HCT116 (cell line): ENCODE measurements around the gene SPDL1. TPM values are rescaled to one million over a fixed set of nuclear protein-coding genes. Genes with fewer than 3 reads are reported as not detected.

Experiments used
- ATAC-seq: fragments of 200-7000 bp; cut with Tn5 transposase; 2 replicates; pipeline ENCODE4 v1.9.1; 2020; ENCODE audit warnings: mild to moderate bottlenecking, moderate library complexity
- BruUV-seq: library from RNA; stranded (reverse); fragments of 400-500 nt; replicated peaks from 2 replicates; lab custom pipeline; 2021; lab: Mats Ljungman, UMichigan
- CTCF ChIA-PET: fragments of 300-600 bp; sonication (Branson Sonifier 250); formaldehyde crosslinking; loops from one replicate; lab custom pipeline; 2021; ENCODE audit warnings: antibody characterized with exemption; lab: Charles Lee
- POLR2A ChIA-PET: fragments of 300-600, 350-600 bp; sonication (Branson Sonifier 250); formaldehyde crosslinking; loops from one replicate; lab custom pipeline; 2021; ENCODE audit warnings: antibody characterized with exemption; lab: Charles Lee
- RAD21 ChIA-PET, 2 experiments: fragments of 300-600 bp; sonication (Branson Sonifier 250); formaldehyde crosslinking; loops; one replicate each; lab custom pipeline; 2023; ENCODE audit warnings: low total read pairs in 2 of 2; ENCODE audit not compliant: uncharacterized antibody in 2 of 2, unreplicated experiment in 2 of 2, low non-redundant PET in 1 of 2; lab: Charles Lee
- DNase-seq: peaks from one replicate; pipeline ENCODE4 v3.0.0-alpha.2; 2010; ENCODE audit warnings: low read depth, low spot score
- H2AFZ ChIP-seq: fragments of 200-600 bp; shearing (Covaris generic), sonication (generic); 2 replicates; pipeline ENCODE4 v1.6.1; 2017; ENCODE audit warnings: low read depth, mixed run types, mixed read lengths, antibody characterized with exemption, low read length; ENCODE audit not compliant: poor library complexity, severe bottlenecking
- H3K27ac ChIP-seq: 2 replicates; pipeline ENCODE4 v1.5.1; 2012; ENCODE audit warnings: low read depth, low read length
- H3K27me3 ChIP-seq: fragments of 200-600 bp; sonication (generic); 2 replicates; pipeline ENCODE4 v1.6.1; 2016; ENCODE audit warnings: mixed run types, low read length, mixed read lengths; ENCODE audit not compliant: insufficient read depth
- H3K36me3 ChIP-seq, 2 experiments: fragments of 200-500 bp in 1 of 2; fragments of 200-600 bp in 1 of 2; sonication (Bioruptor generic) in 1 of 2; sonication (generic) in 1 of 2; 2 replicates each; pipeline versions ENCODE4 v1.5.1 to v1.6.1; 2014 to 2016; ENCODE audit warnings: low read length in 2 of 2, inconsistent platforms in 1 of 2, mixed read lengths in 1 of 2, mixed run types in 1 of 2; ENCODE audit not compliant: insufficient read depth in 2 of 2, control insufficient read depth in 1 of 2
- H3K4me1 ChIP-seq, 2 experiments: fragments of 200-600 bp in 1 of 2; sonication (generic) in 1 of 2; 2 replicates each; pipeline versions ENCODE4 v1.5.1 to v1.6.1; 2012 to 2017; ENCODE audit warnings: low read length in 2 of 2, inconsistent platforms in 1 of 2, mild to moderate bottlenecking in 1 of 2, mixed read lengths in 1 of 2, mixed run types in 1 of 2, moderate library complexity in 1 of 2; ENCODE audit not compliant: insufficient read depth in 2 of 2, control insufficient read depth in 1 of 2
- H3K4me2 ChIP-seq: fragments of 200-600 bp; sonication (generic); 2 replicates; pipeline ENCODE4 v1.6.1; 2017; ENCODE audit warnings: mixed run types, low read length, mixed read lengths
- H3K4me3 ChIP-seq, 2 experiments: fragments of 200-600 bp in 1 of 2; sonication (generic) in 1 of 2; replicated peaks in 1 of 2; 2 replicates each; pipeline ENCODE4 v1.5.1; 2011 to 2016; ENCODE audit warnings: low read length in 2 of 2, control low read depth in 1 of 2, low read depth in 1 of 2, mild to moderate bottlenecking in 1 of 2, mixed read lengths in 1 of 2, mixed run types in 1 of 2
- H3K79me2 ChIP-seq: fragments of 200-600 bp; sonication (generic); 2 replicates; pipeline ENCODE4 v1.6.1; 2017; ENCODE audit warnings: mild to moderate bottlenecking, mixed run types, low read length, moderate library complexity, mixed read lengths; ENCODE audit not compliant: insufficient read depth
- H3K9ac ChIP-seq: fragments of 200-600 bp; sonication (generic); 2 replicates; pipeline ENCODE4 v1.6.1; 2016; ENCODE audit warnings: low read length, mixed read lengths
- H3K9me2 ChIP-seq: fragments of 200-600 bp; sonication (generic), shearing (Covaris generic); 2 replicates; pipeline ENCODE4 v1.6.1; 2017; ENCODE audit warnings: mixed run types, mild to moderate bottlenecking, moderate library complexity; ENCODE audit not compliant: insufficient read depth
- H3K9me3 ChIP-seq, 2 experiments: fragments of 200-500 bp in 1 of 2; fragments of 200-600 bp in 1 of 2; sonication (Bioruptor generic) in 1 of 2; sonication (generic) in 1 of 2; 2 replicates each; pipeline ENCODE4 v1.6.1; 2014 to 2017; ENCODE audit warnings: low read length in 2 of 2, mixed read lengths in 2 of 2, inconsistent platforms in 1 of 2, low read depth in 1 of 2, mild to moderate bottlenecking in 1 of 2, mixed run types in 1 of 2, moderate library complexity in 1 of 2; ENCODE audit not compliant: control insufficient read depth in 1 of 2, insufficient read depth in 1 of 2
- H4K20me1 ChIP-seq: fragments of 200-600 bp; sonication (generic), shearing (Covaris generic); 2 replicates; pipeline ENCODE4 v1.6.1; 2017; ENCODE audit warnings: mixed run types, mild to moderate bottlenecking, moderate library complexity; ENCODE audit not compliant: insufficient read depth
- CBX3 ChIP-seq: IDR thresholded peaks from 2 replicates; pipeline ENCODE4 v1.6.1; 2012; ENCODE audit warnings: low read depth
- EGR1 ChIP-seq: IDR thresholded peaks from 2 replicates; pipeline ENCODE4 v1.6.1; 2012; ENCODE audit warnings: low read depth
- EZH2 ChIP-seq: fragments of 200-600 bp; sonication (generic); IDR thresholded peaks from 2 replicates; pipeline ENCODE4 v1.6.1; 2017; ENCODE audit warnings: antibody characterized with exemption, mixed run types
- EZH2phosphoT487 ChIP-seq: fragments of 200-600 bp; IDR thresholded peaks from 2 replicates; pipeline ENCODE4 v1.6.1; 2018; ENCODE audit warnings: antibody characterized with exemption, borderline replicate concordance
- JUND ChIP-seq: IDR thresholded peaks from 2 replicates; pipeline ENCODE4 v1.6.1; 2012
- MAX ChIP-seq: IDR thresholded peaks from 2 replicates; pipeline ENCODE4 v1.6.1; 2012
- RAD21 ChIP-seq: IDR thresholded peaks from 2 replicates; pipeline ENCODE4 v1.6.1; 2012; ENCODE audit warnings: low read depth, mild to moderate bottlenecking
- SP1 ChIP-seq: IDR thresholded peaks from 2 replicates; pipeline ENCODE4 v1.6.1; 2012; ENCODE audit warnings: low read depth
- SRF ChIP-seq: IDR thresholded peaks from 2 replicates; pipeline ENCODE4 v1.6.1; 2012; ENCODE audit warnings: low read depth
- TCF7L2 ChIP-seq: IDR thresholded peaks from 2 replicates; pipeline ENCODE4 v1.7.0; 2011; ENCODE audit warnings: borderline replicate concordance, inconsistent platforms; ENCODE audit not compliant: insufficient read depth, insufficient read length; ENCODE audit errors: extremely low read depth
- YY1 ChIP-seq: IDR thresholded peaks from 2 replicates; pipeline ENCODE4 v1.6.1; 2011; ENCODE audit warnings: low read length, low read depth, moderate library complexity, mild to moderate bottlenecking; ENCODE audit not compliant: insufficient replicate concordance; ENCODE audit errors: extremely low read depth
- ZFX ChIP-seq: fragments of 450-650 bp; IDR thresholded peaks from 2 replicates; pipeline ENCODE4 v1.6.1; 2017
- ZNF274 ChIP-seq: fragments of 200-500 bp; sonication (Bioruptor generic); IDR thresholded peaks from 2 replicates; pipeline ENCODE4 v1.6.1; 2014; ENCODE audit warnings: mild to moderate bottlenecking, low read depth, low read length, inconsistent platforms
- intact Hi-C: fragments of 100-400 bp; cut with micrococcal nuclease; formaldehyde crosslinking; loops from 2 replicates; pipeline ENCODE4 v1.10.0; 2022
- total RNA-seq: library from RNA; stranded (reverse); gene quantifications from one replicate; pipeline ENCODE4 v1.2.1, GENCODE V29; 2021; ENCODE audit not compliant: unreplicated experiment
- TF ChIP-seq, protein P1 (sequence below): IDR thresholded peaks from 2 replicates; pipeline ENCODE4 v1.6.1; 2012
- TF ChIP-seq, protein P2 (sequence below): IDR thresholded peaks from 2 replicates; pipeline ENCODE4 v1.6.1; 2012; ENCODE audit warnings: low read depth
- TF ChIP-seq, protein P3 (sequence below): IDR thresholded peaks from 2 replicates; pipeline ENCODE4 v1.6.1; 2011; ENCODE audit warnings: mild to moderate bottlenecking, low read length, moderate library complexity; ENCODE audit not compliant: insufficient replicate concordance; ENCODE audit errors: extremely low read depth

SPDL1 gene
- total RNA-seq, 1 experiment from 2014 or later = 28.5 TPM

DNA sequence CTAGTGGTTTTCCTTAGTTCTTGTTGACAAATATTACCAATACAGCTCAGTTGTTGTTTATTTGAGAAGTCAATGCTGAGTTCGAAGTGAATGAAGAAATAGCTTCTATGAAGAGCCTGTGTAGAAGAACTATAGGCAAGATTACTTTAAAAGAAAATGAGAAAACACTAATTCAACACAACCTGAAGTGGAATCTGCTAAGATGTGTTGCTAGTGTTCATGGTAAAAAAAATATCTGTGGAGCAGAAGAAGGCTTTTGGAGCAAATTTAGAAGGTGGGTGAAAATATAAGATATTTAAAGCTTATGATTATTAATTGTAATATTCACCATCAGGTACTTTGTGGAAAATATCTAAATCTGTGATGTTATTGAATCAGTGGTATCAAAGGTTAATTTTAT lies 51.0 kb downstream of the SPDL1 start:
- no peak for ATAC-seq
- H3K27me3 ChIP-seq = no peaks in the 10 kb centered on the region; the same call in 1 of the 2 replicates
- H3K27ac ChIP-seq = no peak overlapping the region
- no peak for DNase-seq
- H3K9me3 ChIP-seq = no peaks in the 10 kb centered on the region
- intact Hi-C loops = no loop called here
- TF ChIP-seq JUND (no peak), CBX3 (no peak), EZH2phosphoT487 (no peak), TCF7L2 (no peak), SRF (no peak)
- TF ChIP-seq, protein P1, sequence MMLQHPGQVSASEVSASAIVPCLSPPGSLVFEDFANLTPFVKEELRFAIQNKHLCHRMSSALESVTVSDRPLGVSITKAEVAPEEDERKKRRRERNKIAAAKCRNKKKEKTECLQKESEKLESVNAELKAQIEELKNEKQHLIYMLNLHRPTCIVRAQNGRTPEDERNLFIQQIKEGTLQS = no peak
- TF ChIP-seq, protein P2, sequence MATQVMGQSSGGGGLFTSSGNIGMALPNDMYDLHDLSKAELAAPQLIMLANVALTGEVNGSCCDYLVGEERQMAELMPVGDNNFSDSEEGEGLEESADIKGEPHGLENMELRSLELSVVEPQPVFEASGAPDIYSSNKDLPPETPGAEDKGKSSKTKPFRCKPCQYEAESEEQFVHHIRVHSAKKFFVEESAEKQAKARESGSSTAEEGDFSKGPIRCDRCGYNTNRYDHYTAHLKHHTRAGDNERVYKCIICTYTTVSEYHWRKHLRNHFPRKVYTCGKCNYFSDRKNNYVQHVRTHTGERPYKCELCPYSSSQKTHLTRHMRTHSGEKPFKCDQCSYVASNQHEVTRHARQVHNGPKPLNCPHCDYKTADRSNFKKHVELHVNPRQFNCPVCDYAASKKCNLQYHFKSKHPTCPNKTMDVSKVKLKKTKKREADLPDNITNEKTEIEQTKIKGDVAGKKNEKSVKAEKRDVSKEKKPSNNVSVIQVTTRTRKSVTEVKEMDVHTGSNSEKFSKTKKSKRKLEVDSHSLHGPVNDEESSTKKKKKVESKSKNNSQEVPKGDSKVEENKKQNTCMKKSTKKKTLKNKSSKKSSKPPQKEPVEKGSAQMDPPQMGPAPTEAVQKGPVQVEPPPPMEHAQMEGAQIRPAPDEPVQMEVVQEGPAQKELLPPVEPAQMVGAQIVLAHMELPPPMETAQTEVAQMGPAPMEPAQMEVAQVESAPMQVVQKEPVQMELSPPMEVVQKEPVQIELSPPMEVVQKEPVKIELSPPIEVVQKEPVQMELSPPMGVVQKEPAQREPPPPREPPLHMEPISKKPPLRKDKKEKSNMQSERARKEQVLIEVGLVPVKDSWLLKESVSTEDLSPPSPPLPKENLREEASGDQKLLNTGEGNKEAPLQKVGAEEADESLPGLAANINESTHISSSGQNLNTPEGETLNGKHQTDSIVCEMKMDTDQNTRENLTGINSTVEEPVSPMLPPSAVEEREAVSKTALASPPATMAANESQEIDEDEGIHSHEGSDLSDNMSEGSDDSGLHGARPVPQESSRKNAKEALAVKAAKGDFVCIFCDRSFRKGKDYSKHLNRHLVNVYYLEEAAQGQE = no peak
- H3K9me2 ChIP-seq = no peaks in the 10 kb centered on the region
- ChIA-PET RAD21 (no interaction called here), POLR2A (no interaction called here), CTCF (no interaction called here)
- no TSS peak for BruUV-seq
- H2AFZ ChIP-seq = no peak overlapping the region
- H3K36me3 ChIP-seq = no peaks in the 10 kb centered on the region
- no peak overlapping the region for H3K4me3 ChIP-seq
- H4K20me1 ChIP-seq = no peaks in the 10 kb centered on the region
- no peak overlapping the region for H3K4me2 ChIP-seq
- no peak overlapping the region for H3K9ac ChIP-seq
- H3K4me1 ChIP-seq = no peaks in the 10 kb centered on the region
- H3K79me2 ChIP-seq = no peaks in the 10 kb centered on the region

DNA sequence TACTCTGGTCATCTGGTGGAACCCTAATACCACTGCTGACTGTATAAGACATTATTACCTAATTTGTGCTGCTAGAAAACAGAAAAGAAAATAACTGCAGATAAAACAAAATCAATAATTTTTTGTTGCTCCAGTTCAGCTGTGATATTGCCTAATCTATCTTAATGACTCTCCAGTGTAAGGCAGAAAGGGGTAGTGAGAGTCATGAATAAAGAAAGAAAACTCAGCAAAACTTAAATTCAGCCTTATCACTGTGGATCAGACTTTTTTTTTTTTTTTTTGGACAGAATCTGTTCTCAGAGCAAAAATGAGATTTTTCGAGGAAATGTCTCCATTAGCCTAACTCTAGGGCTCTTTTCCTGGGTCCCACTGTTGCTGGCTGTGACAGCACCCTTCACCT lies 52.4 kb downstream of the SPDL1 start:
- POLR2A ChIA-PET = no interaction called here
- H3K4me3 ChIP-seq = no peak overlapping the region
- DNase-seq (no peak), ATAC-seq (no peak)
- intact Hi-C loops = no loop called here
- H3K79me2 ChIP-seq = no peaks in the 10 kb centered on the region
- no peak overlapping the region for H3K9ac ChIP-seq
- RAD21 ChIA-PET = no interaction called here
- no peaks in the 10 kb centered on the region; the same call in 1 of the 2 replicates for H3K27me3 ChIP-seq
- H3K9me2 ChIP-seq = no peaks in the 10 kb centered on the region
- H3K36me3 ChIP-seq = no peaks in the 10 kb centered on the region
- no peaks in the 10 kb centered on the region for H3K9me3 ChIP-seq
- H2AFZ ChIP-seq = no peak overlapping the region
- H4K20me1 ChIP-seq = no peaks in the 10 kb centered on the region
- H3K27ac ChIP-seq = no peak overlapping the region
- CTCF ChIA-PET = no interaction called here
- H3K4me2 ChIP-seq = no peak overlapping the region
- H3K4me1 ChIP-seq = no peaks in the 10 kb centered on the region
- no TSS peak for BruUV-seq
- no peak for TF ChIP-seq TCF7L2
- TF ChIP-seq, protein P3, sequence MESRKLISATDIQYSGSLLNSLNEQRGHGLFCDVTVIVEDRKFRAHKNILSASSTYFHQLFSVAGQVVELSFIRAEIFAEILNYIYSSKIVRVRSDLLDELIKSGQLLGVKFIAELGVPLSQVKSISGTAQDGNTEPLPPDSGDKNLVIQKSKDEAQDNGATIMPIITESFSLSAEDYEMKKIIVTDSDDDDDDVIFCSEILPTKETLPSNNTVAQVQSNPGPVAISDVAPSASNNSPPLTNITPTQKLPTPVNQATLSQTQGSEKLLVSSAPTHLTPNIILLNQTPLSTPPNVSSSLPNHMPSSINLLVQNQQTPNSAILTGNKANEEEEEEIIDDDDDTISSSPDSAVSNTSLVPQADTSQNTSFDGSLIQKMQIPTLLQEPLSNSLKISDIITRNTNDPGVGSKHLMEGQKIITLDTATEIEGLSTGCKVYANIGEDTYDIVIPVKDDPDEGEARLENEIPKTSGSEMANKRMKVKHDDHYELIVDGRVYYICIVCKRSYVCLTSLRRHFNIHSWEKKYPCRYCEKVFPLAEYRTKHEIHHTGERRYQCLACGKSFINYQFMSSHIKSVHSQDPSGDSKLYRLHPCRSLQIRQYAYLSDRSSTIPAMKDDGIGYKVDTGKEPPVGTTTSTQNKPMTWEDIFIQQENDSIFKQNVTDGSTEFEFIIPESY = no peak
- TF ChIP-seq YY1 = no peak
- TF ChIP-seq ZFX = no peak
- TF ChIP-seq EGR1 = no peak
- TF ChIP-seq, protein P1 = no peak
- no peak for TF ChIP-seq EZH2
- no peak for TF ChIP-seq ZNF274
- TF ChIP-seq MAX = no peak
- TF ChIP-seq SP1 = no peak
- TF ChIP-seq RAD21 = no peak
- TF ChIP-seq CBX3 = no peak
